ENCODE measurements around the gene OLIG3.

OLIG3 gene

GRCh38 chr6:137467211-137467610 is 27.0 kb downstream of the OLIG3 start:
- no peak for DNase-seq (ENCODE audit: low spot score)

DNA sequence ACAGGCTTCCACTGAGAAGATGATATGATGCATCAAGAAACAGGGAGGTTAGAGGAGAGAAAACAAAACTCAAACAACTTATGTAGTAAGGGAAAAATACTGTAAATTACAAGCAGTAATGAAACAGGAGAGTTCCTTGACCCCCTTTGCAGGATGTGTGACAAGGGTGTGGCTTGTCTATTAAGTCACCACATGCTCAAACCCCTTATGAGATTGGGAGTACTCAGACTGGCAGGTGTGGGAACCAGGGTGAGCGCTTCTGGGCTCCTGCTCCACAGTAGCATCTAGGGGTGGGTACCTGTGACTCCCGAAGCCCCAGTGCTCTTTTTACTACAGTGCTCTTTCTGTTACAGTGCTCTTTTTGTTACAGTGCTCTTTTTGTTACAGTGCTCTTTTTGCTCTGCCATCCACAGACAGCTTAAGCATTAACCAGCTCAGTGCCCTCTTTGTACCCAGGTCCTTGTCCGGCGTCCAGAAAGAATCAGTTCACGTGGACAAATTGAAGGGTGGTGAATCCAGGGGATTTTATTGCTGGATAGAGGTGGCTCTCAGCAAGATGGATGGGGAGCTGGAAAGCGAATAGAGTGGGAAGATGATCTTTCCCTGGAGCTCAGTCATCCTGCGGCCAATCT is 28.7 kb downstream of the OLIG3 start:
- DNase-seq (ENCODE audit: low spot score): no peak

- DNase-seq (ENCODE audit: low spot score): no peak
Measured at GRCh38 chr6:137452333-137452894, 41.8 kb downstream of the OLIG3 start.

- no peak for DNase-seq (ENCODE audit: low spot score)
Measured at GRCh38 chr6:137443901-137444300, 50.3 kb downstream of the OLIG3 start.
